IMR-90 (cell line): ENCODE results near the gene NBEA.

ENCODE experiments used
- BHLHE40 ChIP-seq: fragments of 150-350 bp; IDR thresholded peaks from 2 replicates; pipeline ENCODE4 v1.6.1; 2016; ENCODE audit warnings: mild to moderate bottlenecking, low read depth, low read length
- CEBPB ChIP-seq: IDR thresholded peaks from 2 replicates; pipeline ENCODE4 v1.6.1; 2012; ENCODE audit warnings: low read depth, low read length, improper control_type of control experiment
- MAFK ChIP-seq: IDR thresholded peaks from 2 replicates; pipeline ENCODE4 v1.6.1; 2012; ENCODE audit warnings: low read depth, low read length, improper control_type of control experiment
- POLR2A ChIP-seq: IDR thresholded peaks from 2 replicates; pipeline ENCODE4 v1.6.1; 2012; ENCODE audit warnings: mild to moderate bottlenecking, low read depth, low read length
- RAD21 ChIP-seq: IDR thresholded peaks from 2 replicates; pipeline ENCODE4 v1.6.1; 2012; ENCODE audit warnings: low read length, improper control_type of control experiment
- RCOR1 ChIP-seq: IDR thresholded peaks from 2 replicates; pipeline ENCODE4 v1.6.1; 2012; ENCODE audit warnings: mild to moderate bottlenecking, low read length, improper control_type of control experiment; ENCODE audit not compliant: insufficient replicate concordance
- RFX5 ChIP-seq: IDR thresholded peaks from 2 replicates; pipeline ENCODE4 v1.8.0; 2012; ENCODE audit warnings: low read depth, mild to moderate bottlenecking, low read length, moderate library complexity
- TF ChIP-seq, protein P1 (sequence below): conservative IDR thresholded peaks from 2 replicates; pipeline ENCODE4 v1.5.1; 2012; ENCODE audit warnings: mild to moderate bottlenecking, low read depth, low read length, improper control_type of control experiment

DNA sequence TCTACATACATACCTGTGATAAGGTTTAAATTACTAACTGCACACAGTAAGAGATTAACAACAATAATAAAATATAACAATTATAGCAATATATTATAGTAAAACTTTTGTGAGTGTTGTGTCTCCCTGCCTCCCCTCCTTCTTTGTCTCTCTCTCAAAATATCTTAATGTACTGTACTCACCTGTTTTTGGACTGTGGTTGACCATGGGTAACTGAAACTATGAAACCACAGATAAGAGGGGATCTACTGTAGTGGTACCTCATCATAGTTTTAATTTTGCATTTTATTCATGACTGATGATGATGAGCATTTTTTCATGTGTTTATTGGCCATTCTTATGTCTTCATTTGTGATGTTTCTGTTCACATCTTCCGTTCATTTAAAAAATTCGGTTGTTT is 104.5 kb downstream of the NBEA start:
- TF ChIP-seq BHLHE40 (no peak), RAD21 (no peak), RCOR1 (no peak), CEBPB (no peak), POLR2A (no peak), MAFK (no peak), RFX5 (no peak)
- TF ChIP-seq, protein P1, sequence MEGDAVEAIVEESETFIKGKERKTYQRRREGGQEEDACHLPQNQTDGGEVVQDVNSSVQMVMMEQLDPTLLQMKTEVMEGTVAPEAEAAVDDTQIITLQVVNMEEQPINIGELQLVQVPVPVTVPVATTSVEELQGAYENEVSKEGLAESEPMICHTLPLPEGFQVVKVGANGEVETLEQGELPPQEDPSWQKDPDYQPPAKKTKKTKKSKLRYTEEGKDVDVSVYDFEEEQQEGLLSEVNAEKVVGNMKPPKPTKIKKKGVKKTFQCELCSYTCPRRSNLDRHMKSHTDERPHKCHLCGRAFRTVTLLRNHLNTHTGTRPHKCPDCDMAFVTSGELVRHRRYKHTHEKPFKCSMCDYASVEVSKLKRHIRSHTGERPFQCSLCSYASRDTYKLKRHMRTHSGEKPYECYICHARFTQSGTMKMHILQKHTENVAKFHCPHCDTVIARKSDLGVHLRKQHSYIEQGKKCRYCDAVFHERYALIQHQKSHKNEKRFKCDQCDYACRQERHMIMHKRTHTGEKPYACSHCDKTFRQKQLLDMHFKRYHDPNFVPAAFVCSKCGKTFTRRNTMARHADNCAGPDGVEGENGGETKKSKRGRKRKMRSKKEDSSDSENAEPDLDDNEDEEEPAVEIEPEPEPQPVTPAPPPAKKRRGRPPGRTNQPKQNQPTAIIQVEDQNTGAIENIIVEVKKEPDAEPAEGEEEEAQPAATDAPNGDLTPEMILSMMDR, result no peak
